Vagina (tissue), 2 donors: ENCODE results near the gene ALDH4A1. TPM values are rescaled to one million over a fixed set of nuclear protein-coding genes. Genes with fewer than 3 reads are reported as not detected.

Source experiments
- DNase-seq, 2 donors: peaks; one replicate each; pipeline ENCODE4 v3.0.0-alpha.2; 2017; ENCODE audit errors: extremely low spot score in 2 of 2
- H3K27ac ChIP-seq: fragments of 200-600 bp; sonication (generic); one replicate; pipeline ENCODE4 v1.5.1; 2019
- H3K27me3 ChIP-seq: fragments of 200-600 bp; sonication (generic); one replicate; pipeline ENCODE4 v1.5.1; 2019
- H3K36me3 ChIP-seq, 2 donors: fragments of 200-600 bp; sonication (generic); one replicate each; pipeline ENCODE4 v1.5.1; 2017 to 2019
- H3K4me1 ChIP-seq: fragments of 200-600 bp; sonication (generic); one replicate; pipeline ENCODE4 v1.5.1; 2019
- H3K4me3 ChIP-seq, 2 donors: fragments of 200-600 bp; sonication (generic); 1 replicate in 1 of 2; 2 replicates in 1 of 2; pipeline ENCODE4 v1.5.1; 2016 to 2019
- H3K9me3 ChIP-seq: fragments of 200-600 bp; sonication (generic); one replicate; pipeline ENCODE4 v1.5.1; 2019
- POLR2A ChIP-seq, 2 donors: fragments of 450-650 bp; IDR thresholded peaks; one replicate each; pipeline ENCODE4 v1.6.1; 2017; ENCODE audit warnings: antibody characterized with exemption in 2 of 2, mild to moderate bottlenecking in 2 of 2, moderate library complexity in 2 of 2
- POLR2AphosphoS5 ChIP-seq, 2 donors: sonication (generic); formaldehyde crosslinking; IDR thresholded peaks; one replicate each; pipeline ENCODE4 v1.9.0; 2017; ENCODE audit warnings: antibody characterized with exemption in 2 of 2, mild to moderate bottlenecking in 2 of 2, low read depth in 1 of 2; ENCODE audit not compliant: insufficient read depth in 1 of 2
- intact Hi-C: fragments of 100-400 bp; cut with DNase I; formaldehyde crosslinking; loops from one replicate; pipeline ENCODE4 v1.15.1; 2023
- total RNA-seq: library from RNA; depleted of rRNA; stranded (reverse); fragments of >200 nt; gene quantifications from one replicate; pipeline ENCODE4 v1.2.3, GENCODE V29; 2016
- TF ChIP-seq, protein P1 (sequence below), 3 experiments: fragments of 450-650 bp in 2 of 3; fragments of 200-600 bp in 1 of 3; sonication (generic) in 1 of 3; IDR thresholded peaks; one replicate each; pipeline ENCODE4 v1.5.1; 2017 to 2019; ENCODE audit warnings: antibody characterized with exemption in 3 of 3, mild to moderate bottlenecking in 2 of 3, moderate library complexity in 2 of 3

ALDH4A1 gene
- total RNA-seq, 1 donor from 2014 or later = 39.5 TPM

DNA sequence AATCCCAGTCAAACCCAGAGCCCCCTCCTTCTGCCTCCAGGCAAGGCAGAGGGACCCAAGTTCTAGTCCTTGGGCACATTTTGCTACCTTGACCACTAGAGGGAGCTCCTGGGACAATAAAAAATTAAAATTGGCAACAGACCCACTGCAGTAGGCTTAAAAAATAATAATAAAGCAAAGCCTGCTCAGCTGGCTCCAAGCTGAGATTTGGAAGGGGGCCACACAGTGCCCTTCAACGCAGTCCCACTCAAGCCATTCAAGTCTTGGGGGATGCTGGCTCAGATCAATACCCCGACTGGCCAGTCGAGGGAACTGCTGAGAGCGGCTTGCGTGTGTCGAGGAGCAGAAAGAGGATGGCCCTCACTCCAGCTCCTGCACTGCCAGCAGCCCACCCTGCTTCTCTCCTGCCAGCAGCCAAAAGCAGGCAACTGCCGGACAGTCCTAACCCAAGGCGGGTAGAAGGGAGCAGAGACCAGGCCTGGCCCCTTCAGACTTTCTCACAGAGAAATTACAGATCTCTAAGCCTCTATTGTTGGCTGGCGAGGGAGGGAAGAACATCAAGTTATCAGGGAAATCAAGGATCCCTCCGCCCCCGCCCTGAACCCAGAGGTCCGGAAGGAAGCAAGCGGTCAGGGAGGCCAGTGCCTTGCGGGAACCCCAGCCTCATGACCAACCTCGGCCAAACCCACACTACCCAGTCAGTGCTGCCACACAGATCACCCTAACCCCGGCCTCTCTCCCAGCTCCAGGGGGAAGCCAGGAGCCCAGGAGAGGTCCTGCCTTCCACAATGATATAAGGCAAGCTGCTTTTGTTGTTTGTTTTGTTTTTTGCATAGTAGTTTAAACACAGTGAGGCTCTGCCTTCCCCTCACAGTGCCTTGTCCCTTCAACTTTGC lies 4.9 kb upstream of the ALDH4A1 start:
- no peak for DNase-seq
- peak; percentile 32 to 71 for TF ChIP-seq POLR2AphosphoS5 (IDR thresholded peaks at IDR 0.05; ENCODE audit: insufficient read depth in 1 of 2, low read depth in 1 of 2)
- no peak for TF ChIP-seq POLR2A (IDR thresholded peaks at IDR 0.05)
- TF ChIP-seq, protein P1, sequence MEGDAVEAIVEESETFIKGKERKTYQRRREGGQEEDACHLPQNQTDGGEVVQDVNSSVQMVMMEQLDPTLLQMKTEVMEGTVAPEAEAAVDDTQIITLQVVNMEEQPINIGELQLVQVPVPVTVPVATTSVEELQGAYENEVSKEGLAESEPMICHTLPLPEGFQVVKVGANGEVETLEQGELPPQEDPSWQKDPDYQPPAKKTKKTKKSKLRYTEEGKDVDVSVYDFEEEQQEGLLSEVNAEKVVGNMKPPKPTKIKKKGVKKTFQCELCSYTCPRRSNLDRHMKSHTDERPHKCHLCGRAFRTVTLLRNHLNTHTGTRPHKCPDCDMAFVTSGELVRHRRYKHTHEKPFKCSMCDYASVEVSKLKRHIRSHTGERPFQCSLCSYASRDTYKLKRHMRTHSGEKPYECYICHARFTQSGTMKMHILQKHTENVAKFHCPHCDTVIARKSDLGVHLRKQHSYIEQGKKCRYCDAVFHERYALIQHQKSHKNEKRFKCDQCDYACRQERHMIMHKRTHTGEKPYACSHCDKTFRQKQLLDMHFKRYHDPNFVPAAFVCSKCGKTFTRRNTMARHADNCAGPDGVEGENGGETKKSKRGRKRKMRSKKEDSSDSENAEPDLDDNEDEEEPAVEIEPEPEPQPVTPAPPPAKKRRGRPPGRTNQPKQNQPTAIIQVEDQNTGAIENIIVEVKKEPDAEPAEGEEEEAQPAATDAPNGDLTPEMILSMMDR (IDR thresholded peaks at IDR 0.05) = peak; percentile 78 to 94 (median 88)
- Histone ChIP-seq H3K27ac (peak overlapping the region; percentile 64), H3K4me1 (peaks cover 19% of the 10 kb centered on the region), H3K9me3 (no peaks in the 10 kb centered on the region), H3K36me3 (peaks cover 0 to 38% of the 10 kb centered on the region in 2 donors), H3K4me3 (no peak overlapping the region), H3K27me3 (no peaks in the 10 kb centered on the region)
- intact Hi-C loops = loop anchor here (10.0 kb wide), 1 partner anchor 188 kb away; no protein-coding TSS in a partner anchor

DNA sequence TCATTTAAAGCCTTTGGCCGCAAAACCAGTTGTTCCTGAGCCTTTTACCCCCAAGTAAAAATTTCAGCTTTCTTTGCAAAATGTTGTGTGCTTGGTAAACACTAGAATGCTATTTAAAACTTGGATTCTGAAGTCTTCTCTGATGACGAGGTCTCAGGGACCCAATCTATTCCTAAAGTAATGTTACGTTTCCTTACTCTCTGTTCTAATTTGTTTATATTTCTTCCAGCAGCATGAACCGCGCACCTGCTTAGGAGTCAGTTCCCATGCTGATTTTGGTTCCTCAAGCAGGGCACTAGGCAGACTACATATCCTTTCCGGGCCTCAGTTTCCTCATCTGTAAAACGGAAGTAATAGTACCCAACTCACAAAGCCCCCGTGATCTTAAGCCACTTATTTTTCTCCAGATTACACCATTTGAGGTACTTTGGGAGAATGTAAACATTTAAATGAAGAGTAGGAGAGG lies 969 bp upstream of the ALDH4A1 start:
- Histone ChIP-seq H3K4me3 (peak overlapping the region; percentile 66 to 75), H3K4me1 (peaks cover 48% of the 10 kb centered on the region), H3K9me3 (no peaks in the 10 kb centered on the region), H3K27me3 (no peaks in the 10 kb centered on the region), H3K27ac (peak overlapping the region; percentile 87), H3K36me3 (peaks cover 0 to 2% of the 10 kb centered on the region in 2 donors)
- no peak for DNase-seq
- TF ChIP-seq POLR2AphosphoS5 (IDR thresholded peaks at IDR 0.05; ENCODE audit: insufficient read depth in 1 of 2, low read depth in 1 of 2) = no peak
- intact Hi-C loops = loop anchor here (10.0 kb wide), 1 partner anchor 191 kb away; no protein-coding TSS in a partner anchor

DNA sequence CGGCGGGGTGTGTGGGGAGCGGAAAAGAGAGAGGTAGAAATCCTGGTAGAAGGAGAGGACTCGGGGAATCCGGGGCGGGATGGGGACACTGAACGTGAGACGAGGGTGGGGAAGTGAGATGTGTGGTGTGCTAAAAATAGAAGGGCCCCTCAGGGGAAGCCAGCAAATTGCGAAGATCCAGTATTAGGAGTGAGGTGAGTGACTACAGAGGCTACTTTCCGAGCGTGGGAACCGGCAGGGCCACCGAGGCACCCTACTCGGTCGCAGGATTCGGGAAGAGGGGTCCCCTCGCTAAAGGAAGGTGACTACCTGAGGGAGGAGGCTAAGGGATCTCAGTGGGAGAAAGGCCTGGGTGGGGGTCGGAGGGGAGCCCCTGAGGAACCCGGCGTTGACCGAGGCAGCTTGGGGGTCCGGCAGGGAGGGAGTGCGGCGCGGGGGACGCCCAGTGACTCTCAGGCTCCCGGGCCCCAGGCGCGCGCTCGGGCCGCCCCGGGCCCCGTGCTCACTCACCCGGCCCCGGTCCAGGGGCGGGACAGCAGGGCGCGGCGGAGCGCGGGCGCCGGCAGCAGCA lies 318 bp downstream of the ALDH4A1 start:
- Histone ChIP-seq H3K36me3 (no peaks in the 10 kb centered on the region), H3K27ac (peak overlapping the region; percentile 87), H3K27me3 (no peaks in the 10 kb centered on the region), H3K4me3 (peak overlapping the region; percentile 66 to 75), H3K4me1 (peaks cover 39% of the 10 kb centered on the region), H3K9me3 (no peaks in the 10 kb centered on the region)
- no peak for TF ChIP-seq POLR2AphosphoS5 (IDR thresholded peaks at IDR 0.05; ENCODE audit: insufficient read depth in 1 of 2, low read depth in 1 of 2)
- no peak for TF ChIP-seq POLR2A (IDR thresholded peaks at IDR 0.05)
- TF ChIP-seq, protein P1 (IDR thresholded peaks at IDR 0.05) = no peak
- no peak for DNase-seq
- intact Hi-C loops = loop anchor here (10.0 kb wide), 1 partner anchor 193 kb away; no protein-coding TSS in a partner anchor

DNA sequence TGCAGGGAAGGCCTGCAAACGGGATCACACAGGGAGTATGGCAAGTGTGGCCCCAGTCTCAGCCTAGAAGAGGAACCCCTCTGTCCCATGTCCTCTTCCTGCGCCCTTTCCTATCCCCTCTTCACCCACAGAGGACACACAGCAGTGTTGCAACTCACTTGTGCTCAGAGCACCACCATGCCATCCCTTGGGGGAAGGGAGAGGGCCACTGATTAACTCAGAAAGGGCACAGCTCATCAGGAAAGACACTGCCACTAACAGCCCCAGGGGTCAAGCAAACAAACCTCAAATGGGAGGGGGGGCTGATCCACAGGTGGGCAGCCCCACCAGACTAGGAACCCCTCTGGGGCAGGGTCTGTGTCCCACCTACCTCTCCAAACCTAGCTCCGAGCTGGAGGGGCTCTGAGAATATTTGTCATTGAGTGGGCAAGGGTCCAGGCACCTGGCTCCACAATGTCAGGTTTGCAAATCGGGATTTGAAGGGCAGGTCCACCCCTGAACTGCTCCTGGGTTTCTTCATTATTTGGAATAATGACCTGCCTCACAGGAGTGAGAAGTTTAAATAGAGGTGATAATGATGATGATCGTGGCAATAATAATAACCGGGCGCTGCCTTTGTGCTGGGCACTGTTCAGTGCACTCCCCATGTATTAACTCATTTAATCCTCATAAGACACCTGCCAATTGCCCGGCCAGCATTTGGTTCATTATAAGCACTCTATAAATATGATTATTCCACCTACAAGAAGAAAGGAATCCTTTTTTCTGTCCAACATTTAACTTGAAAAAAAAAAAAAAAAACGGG lies 1.0 kb downstream of the ALDH4A1 start:
- intact Hi-C loops = loop anchor here (10.0 kb wide), 1 partner anchor 193 kb away; no protein-coding TSS in a partner anchor
- no peak for TF ChIP-seq POLR2AphosphoS5 (IDR thresholded peaks at IDR 0.05; ENCODE audit: insufficient read depth in 1 of 2, low read depth in 1 of 2)
- TF ChIP-seq, protein P1 (IDR thresholded peaks at IDR 0.05) = no peak
- TF ChIP-seq POLR2A (IDR thresholded peaks at IDR 0.05) = no peak
- Histone ChIP-seq H3K4me3 (peak overlapping the region; percentile 66 to 75), H3K36me3 (no peaks in the 10 kb centered on the region), H3K4me1 (peaks cover 39% of the 10 kb centered on the region), H3K27ac (no peak overlapping the region), H3K9me3 (no peaks in the 10 kb centered on the region), H3K27me3 (no peaks in the 10 kb centered on the region)
- no peak for DNase-seq
